ENCODE results near the gene VEGFB. TPM values are rescaled to one million over a fixed set of nuclear protein-coding genes. Genes with fewer than 3 reads are reported as not detected.

VEGFB gene
- total RNA-seq, 1 donor from 2014 or later = 12.3 TPM

- no peak for DNase-seq
- Mint-ChIP-seq H3K9me3 (ENCODE audit: unreplicated experiment) (peaks cover 2% of the 10 kb centered on the region), H3K4me3 (ENCODE audit: unreplicated experiment) (peak overlapping the region; percentile 80), H3K27me3 (ENCODE audit: unreplicated experiment) (peaks cover 7% of the 10 kb centered on the region), H3K4me1 (ENCODE audit: low read depth, unreplicated experiment) (no peaks in the 10 kb centered on the region), H3K27ac (ENCODE audit: unreplicated experiment) (no peak overlapping the region), H3K36me3 (ENCODE audit: unreplicated experiment) (no peaks in the 10 kb centered on the region)
- TF ChIP-seq CTCF (IDR thresholded peaks at IDR 0.05; ENCODE audit: partially characterized antibody, unreplicated experiment) = no peak
Measured at GRCh38 chr11:64226507-64227051, 7.8 kb upstream of the VEGFB start.

GRCh38 chr11:64227405-64227956 is 6.9 kb upstream of the VEGFB start:
- Mint-ChIP-seq H3K9me3 (ENCODE audit: unreplicated experiment) (peaks cover 2% of the 10 kb centered on the region), H3K4me3 (ENCODE audit: unreplicated experiment) (peak overlapping the region; percentile 80), H3K36me3 (ENCODE audit: unreplicated experiment) (no peaks in the 10 kb centered on the region), H3K4me1 (ENCODE audit: low read depth, unreplicated experiment) (no peaks in the 10 kb centered on the region), H3K27ac (ENCODE audit: unreplicated experiment) (no peak overlapping the region), H3K27me3 (ENCODE audit: unreplicated experiment) (peaks cover 10% of the 10 kb centered on the region)
- TF ChIP-seq CTCF (IDR thresholded peaks at IDR 0.05; ENCODE audit: partially characterized antibody, unreplicated experiment) = no peak
- no peak for DNase-seq

GRCh38 chr11:64229090-64229743 is 5.2 kb upstream of the VEGFB start:
- Mint-ChIP-seq H3K27me3 (ENCODE audit: unreplicated experiment) (peaks cover 12% of the 10 kb centered on the region), H3K4me3 (ENCODE audit: unreplicated experiment) (peak overlapping the region; percentile 88), H3K4me1 (ENCODE audit: low read depth, unreplicated experiment) (no peaks in the 10 kb centered on the region), H3K27ac (ENCODE audit: unreplicated experiment) (no peak overlapping the region), H3K36me3 (ENCODE audit: unreplicated experiment) (no peaks in the 10 kb centered on the region), H3K9me3 (ENCODE audit: unreplicated experiment) (peaks cover 2% of the 10 kb centered on the region)
- no peak for TF ChIP-seq CTCF (IDR thresholded peaks at IDR 0.05; ENCODE audit: partially characterized antibody, unreplicated experiment)
- no peak for DNase-seq

GRCh38 chr11:64229744-64230170 is 4.6 kb upstream of the VEGFB start:
- no peak for TF ChIP-seq CTCF (IDR thresholded peaks at IDR 0.05; ENCODE audit: partially characterized antibody, unreplicated experiment)
- peaks cover 2% of the 10 kb centered on the region for H3K9me3 Mint-ChIP-seq (ENCODE audit: unreplicated experiment)
- H3K36me3 Mint-ChIP-seq (ENCODE audit: unreplicated experiment) = no peaks in the 10 kb centered on the region
- H3K27ac Mint-ChIP-seq (ENCODE audit: unreplicated experiment) = no peak overlapping the region
- peak overlapping the region; percentile 88 for H3K4me3 Mint-ChIP-seq (ENCODE audit: unreplicated experiment)
- H3K27me3 Mint-ChIP-seq (ENCODE audit: unreplicated experiment) = peaks cover 12% of the 10 kb centered on the region
- DNase-seq = no peak
- H3K4me1 Mint-ChIP-seq (ENCODE audit: low read depth, unreplicated experiment) = no peaks in the 10 kb centered on the region

Data from glutamatergic neuron (in vitro differentiated cells).